A673 (cell line): ENCODE measurements around the gene RNF5.

Experiments
- EZH2 ChIP-seq: fragments of 200-600 bp; sonication (generic); IDR thresholded peaks from 2 replicates; pipeline ENCODE4 v1.6.1; 2017; ENCODE audit warnings: borderline replicate concordance, low read depth, mild to moderate bottlenecking, mixed read lengths, antibody characterized with exemption, low read length; ENCODE audit not compliant: poor library complexity, severe bottlenecking
- TF ChIP-seq, protein P1 (sequence below): fragments of 300-800, 200-600 bp; sonication (generic); conservative IDR thresholded peaks from 2 replicates; pipeline ENCODE4 v1.5.1; 2017; ENCODE audit warnings: low read depth, mild to moderate bottlenecking, antibody characterized with exemption, low read length, moderate library complexity, mixed read lengths

GRCh38 chr6:32146287-32146686, 31.9 kb upstream of the RNF5 start:
- no peak for TF ChIP-seq EZH2
- TF ChIP-seq, protein P1, sequence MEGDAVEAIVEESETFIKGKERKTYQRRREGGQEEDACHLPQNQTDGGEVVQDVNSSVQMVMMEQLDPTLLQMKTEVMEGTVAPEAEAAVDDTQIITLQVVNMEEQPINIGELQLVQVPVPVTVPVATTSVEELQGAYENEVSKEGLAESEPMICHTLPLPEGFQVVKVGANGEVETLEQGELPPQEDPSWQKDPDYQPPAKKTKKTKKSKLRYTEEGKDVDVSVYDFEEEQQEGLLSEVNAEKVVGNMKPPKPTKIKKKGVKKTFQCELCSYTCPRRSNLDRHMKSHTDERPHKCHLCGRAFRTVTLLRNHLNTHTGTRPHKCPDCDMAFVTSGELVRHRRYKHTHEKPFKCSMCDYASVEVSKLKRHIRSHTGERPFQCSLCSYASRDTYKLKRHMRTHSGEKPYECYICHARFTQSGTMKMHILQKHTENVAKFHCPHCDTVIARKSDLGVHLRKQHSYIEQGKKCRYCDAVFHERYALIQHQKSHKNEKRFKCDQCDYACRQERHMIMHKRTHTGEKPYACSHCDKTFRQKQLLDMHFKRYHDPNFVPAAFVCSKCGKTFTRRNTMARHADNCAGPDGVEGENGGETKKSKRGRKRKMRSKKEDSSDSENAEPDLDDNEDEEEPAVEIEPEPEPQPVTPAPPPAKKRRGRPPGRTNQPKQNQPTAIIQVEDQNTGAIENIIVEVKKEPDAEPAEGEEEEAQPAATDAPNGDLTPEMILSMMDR, result no peak
